Measurements from ENCODE around the gene IRF3.

- TF ChIP-seq CTCF (IDR thresholded peaks at IDR 0.05) (no peak), EP300 (IDR thresholded peaks at IDR 0.05) (no peak)
Observed at GRCh38 chr19:49615861-49616260, 49.8 kb downstream of the IRF3 start.

Data from sigmoid colon (tissue), 4 donors.